Activated CD4-positive, alpha-beta T cell treated with anti-CD3 and anti-CD28 coated beads, Interleukin-2, amount 50 U/mL, for 4 hours (primary cell): ENCODE measurements around the gene CCDC78.

Experiments used
- DNase-seq, 2 experiments: peaks; one replicate each; pipeline ENCODE4 v3.0.0-alpha.2; 2020

Gene CCDC78

DNA sequence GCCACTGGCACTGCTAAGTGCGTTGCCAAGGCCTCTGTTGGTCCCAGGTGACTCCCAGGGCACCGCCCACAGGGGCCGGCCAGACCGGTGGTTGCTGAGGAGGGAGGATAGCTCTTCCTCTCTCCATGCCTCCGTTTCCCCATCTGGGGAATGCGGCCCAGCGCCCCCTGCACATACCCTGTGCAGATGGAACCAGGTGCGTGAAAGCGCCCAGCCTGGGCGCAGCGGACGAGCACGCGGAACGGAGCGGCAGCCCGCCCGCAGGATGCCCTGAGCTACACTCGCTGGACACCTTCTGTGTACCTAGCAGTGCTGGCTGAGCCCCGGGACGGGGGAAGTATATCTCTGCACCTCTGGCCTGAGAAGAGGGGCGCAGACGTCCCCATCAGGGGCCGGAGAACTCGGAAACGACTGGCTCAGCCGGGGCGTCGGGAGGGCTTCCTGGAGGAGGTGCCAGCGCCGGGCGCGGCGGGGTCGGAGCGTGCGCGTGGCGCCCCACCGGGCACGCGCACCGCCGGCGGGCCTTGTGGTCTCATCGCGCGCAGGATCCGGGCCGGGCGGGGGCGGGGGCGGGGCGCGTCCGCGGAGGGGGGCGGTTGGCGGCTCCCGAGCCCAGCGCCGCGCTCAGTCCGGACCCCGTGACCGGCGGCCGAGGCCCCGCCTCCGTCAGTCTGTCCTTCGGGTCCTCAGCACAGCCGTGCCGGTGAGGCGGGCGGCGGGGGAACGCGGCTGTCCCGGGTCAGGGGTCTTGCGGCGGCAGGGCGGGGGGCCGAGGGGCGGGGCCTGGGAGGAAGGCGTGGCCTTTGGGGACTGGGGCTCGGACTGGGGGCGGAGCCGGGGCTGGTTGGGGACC lies at the start of gene CCDC78, which contains the start of gene HAGHL:
TSS of gene CCDC78 (minus strand) at position 6 of the 853 bp plus-strand sequence. CDS start 76 bp downstream, outside the sequence.
TSS of gene HAGHL (plus strand) at position 669 of the 853 bp plus-strand sequence. CDS start 404 bp downstream, outside the sequence.
- DNase-seq: peak; percentile 39

GRCh38 chr16:775236-775796 lies 49.1 kb upstream of the CCDC78 start:
- DNase-seq: no peak

DNA sequence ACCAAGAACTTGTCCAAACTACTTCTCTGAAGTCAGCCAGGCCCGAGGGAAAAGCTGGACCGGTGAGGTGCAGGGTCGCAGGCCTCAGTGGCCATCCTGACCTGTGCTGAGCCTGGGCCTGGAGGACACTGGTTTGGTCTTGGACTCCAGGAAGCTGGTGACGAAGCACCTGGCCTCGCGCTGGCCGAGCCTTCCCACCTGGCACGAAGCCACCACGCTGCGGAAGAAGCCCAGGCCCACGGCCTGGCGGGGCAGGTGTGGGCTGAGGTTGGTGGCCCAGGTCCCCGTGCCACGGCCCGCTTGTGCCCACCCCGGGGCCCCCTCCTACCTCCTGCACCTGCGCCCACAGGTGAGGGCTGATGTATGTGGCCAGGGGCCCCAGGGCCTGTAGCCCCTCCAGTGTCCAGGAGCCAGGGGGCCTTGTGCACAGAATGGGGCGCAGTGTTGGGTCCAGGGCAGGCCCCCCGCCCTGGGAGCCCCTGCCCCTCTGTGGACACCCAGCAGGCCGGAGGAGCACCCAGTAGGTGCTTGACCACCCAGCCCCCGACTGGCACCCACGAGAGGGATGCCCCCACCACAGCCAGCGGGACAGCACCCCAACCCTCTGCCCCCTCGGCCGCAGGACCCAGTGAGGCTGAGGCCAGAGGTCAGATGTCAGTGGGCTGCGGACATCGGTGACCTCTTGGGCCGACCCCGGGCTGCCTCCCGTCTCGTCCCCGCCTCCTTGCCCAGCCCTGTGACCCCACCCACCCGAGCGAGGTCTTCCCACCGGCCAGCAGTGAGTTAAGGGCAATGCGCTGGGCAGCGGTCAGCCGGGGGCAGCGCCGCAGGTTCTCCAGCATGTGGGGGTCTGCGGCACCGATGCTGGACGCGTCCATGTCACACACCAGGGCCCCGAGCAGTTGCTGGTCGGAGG lies 48.1 kb upstream of the CCDC78 start:
- DNase-seq: no peak

- no peak for DNase-seq
These were observed 46.7 kb upstream of the CCDC78 start for GRCh38 chr16:772959-773358.

- DNase-seq: no peak
These were observed 44.2 kb upstream of the CCDC78 start for GRCh38 chr16:770411-770810.

DNA sequence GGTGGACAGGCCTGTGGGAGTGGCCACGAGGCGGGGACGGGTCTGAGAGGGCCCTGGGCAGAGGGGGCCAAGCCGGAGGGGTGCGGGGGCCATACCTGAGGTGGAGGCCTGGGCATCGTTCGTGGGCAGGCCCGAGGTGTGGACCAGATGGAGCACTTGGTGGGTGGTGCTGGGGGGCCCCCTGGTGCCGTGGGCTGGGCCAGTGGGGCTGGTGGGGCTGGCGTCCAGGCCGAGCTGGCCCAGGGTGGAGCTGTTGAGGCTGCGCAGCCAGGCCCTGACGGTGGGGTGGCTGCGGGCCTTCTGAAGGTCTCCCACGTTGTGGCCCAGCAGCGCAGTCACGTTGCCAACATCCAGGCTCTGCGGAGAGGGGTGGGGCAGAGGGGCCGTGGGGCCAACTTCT lies 43.7 kb upstream of the CCDC78 start:
- DNase-seq: no peak

DNA sequence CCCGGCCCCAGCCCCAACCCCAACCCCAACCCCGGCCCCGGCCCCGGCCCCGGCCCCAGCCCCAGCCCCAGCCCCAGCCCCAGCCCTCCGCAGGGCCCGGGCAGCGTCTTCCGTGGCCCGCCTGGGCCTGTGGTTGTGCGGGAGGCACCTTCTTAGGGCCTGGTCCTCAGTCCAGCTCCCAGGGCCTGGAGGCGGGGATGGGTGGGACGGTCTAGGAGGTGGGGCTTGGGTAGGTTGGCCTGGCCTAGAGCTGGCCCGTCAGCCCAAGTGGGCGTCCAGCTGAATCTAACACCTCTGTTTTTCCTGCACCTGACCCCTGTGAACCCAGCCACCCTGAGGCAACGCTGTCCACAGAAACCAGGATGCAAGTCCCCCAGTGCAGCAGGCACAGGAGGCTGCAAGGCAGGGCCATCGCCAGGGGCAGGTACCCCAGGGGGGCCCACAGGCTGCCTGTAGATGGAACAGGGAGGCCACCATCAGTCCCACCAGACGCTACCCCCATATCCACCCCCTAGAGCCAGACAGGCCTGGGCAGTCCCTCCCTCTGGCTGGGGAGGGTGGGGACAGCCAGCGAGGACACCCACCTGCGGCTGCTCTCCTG lies 43.0 kb upstream of the CCDC78 start:
- DNase-seq: no peak

DNA sequence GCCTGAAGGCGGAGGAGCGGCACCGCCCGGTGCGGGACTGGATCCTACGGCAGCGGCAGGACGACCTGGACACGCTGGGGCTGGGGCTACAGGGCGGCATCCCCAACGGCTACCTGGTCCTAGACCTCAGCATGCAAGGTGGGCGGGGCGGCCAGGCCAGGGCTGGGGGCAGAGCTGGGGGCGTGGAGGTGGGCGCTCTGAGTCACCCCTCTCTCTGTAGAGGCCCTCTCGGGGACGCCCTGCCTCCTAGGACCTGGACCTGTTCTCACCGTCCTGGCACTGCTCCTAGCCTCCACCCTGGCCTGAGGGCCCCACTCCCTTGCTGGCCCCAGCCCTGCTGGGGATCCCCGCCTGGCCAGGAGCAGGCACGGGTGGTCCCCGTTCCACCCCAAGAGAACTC lies 42.2 kb upstream of the CCDC78 start:
- DNase-seq: no peak

DNA sequence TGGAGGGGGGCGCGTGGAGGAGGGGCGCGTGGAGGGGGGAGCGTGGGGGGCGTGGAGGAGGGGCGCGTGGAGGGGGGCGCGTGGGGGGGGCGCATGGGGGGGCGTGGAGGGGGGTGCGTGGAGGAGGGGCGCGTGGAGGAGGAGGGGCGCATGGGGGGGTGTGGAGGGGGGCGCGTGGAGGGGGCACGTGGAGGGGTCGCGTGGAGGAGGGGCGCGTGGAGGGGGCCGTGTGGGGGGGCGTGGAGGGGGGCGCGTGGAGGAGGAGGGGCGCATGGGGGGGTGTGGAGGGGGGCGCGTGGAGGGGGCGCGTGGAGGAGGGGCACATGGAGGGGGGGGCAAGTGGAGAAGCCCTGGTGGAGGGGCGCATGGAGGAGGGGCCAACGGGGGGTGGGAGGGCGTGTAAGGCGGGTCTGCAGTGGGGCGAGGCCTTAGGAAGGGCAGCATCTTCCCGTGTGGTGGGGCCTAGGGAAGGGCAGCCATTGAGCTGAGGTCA lies 41.5 kb upstream of the CCDC78 start:
- DNase-seq: no peak

- DNase-seq: no peak
These were observed 40.8 kb upstream of the CCDC78 start for GRCh38 chr16:766820-767640.

- DNase-seq: no peak
These were observed 40.0 kb upstream of the CCDC78 start for GRCh38 chr16:766008-766819.

- DNase-seq: no peak
These were observed 39.2 kb upstream of the CCDC78 start for GRCh38 chr16:765488-765865.

- DNase-seq: no peak
These were observed 38.7 kb upstream of the CCDC78 start for GRCh38 chr16:764848-765487.

GRCh38 chr16:764184-764750 lies 38.0 kb upstream of the CCDC78 start:
- no peak for DNase-seq

DNA sequence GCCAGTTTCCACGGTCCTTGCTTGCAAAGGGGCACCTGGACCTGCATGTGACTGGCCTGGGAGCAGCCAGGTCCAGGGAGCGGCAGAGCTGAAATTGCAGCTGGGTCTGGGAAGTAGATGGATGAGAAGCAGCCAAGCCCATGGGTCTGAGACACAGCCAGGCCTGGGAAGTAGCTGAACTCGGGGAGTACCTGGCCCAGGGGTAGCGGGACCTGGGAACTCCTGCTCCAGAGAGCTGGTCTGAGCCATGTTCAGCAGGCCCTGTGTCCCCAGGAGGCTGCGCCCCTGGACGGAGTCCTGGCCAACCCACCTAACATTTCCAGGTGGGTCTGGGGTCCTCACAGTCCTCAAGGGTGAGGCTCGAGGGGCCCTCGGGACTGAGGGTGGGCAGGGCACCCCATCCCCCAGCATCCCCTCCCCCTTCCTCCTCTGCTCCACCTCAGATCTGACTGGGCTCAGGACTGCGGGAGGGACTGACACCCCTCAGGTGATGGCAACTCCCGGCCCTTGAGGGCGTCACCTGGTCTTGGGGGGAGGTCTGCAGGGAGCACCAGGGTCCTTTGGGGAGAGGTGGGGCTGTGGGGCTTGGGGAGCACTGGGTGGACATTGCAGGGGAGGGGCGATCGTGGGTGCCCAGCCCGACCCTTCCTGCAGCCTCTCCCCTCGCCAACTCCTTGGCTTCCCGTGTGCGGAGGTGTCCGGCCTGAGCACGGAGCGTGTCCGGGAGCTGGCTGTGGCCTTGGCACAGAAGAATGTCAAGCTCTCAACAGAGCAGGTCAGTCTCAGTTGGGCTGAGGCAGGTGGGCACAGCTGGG lies 37.3 kb upstream of the CCDC78 start:
- no peak for DNase-seq

DNA sequence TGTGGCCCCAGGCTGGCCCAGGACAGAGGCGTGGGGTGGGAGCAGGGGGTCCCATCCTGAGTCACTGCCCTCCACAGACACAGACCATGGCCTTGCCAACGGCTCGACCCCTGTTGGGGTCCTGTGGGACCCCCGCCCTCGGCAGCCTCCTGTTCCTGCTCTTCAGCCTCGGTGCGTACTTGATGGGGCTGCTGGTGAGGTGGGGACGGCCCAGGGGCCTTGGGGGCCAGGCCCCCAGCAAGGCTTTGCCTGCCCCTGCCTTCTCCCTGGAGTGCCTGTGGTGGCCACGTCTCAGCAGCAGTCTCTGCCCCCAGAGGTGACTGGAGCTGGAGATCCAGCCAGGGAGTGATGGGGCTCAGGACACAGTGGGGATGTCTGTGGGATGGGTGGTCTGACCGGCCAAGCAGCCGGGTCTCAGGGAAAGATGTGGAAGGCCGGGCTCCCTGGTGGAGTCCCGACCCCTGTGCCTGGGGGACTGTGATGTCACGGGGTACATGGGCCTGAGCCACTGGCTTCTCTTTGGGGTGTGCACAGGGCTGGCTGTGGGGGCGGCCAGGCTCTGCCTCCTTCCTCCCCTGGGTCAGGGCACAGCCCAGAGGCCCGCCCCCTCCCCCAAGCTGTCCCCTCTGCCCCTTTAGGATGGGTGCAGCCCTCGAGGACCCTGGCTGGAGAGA lies 36.5 kb upstream of the CCDC78 start:
- DNase-seq: no peak

DNA sequence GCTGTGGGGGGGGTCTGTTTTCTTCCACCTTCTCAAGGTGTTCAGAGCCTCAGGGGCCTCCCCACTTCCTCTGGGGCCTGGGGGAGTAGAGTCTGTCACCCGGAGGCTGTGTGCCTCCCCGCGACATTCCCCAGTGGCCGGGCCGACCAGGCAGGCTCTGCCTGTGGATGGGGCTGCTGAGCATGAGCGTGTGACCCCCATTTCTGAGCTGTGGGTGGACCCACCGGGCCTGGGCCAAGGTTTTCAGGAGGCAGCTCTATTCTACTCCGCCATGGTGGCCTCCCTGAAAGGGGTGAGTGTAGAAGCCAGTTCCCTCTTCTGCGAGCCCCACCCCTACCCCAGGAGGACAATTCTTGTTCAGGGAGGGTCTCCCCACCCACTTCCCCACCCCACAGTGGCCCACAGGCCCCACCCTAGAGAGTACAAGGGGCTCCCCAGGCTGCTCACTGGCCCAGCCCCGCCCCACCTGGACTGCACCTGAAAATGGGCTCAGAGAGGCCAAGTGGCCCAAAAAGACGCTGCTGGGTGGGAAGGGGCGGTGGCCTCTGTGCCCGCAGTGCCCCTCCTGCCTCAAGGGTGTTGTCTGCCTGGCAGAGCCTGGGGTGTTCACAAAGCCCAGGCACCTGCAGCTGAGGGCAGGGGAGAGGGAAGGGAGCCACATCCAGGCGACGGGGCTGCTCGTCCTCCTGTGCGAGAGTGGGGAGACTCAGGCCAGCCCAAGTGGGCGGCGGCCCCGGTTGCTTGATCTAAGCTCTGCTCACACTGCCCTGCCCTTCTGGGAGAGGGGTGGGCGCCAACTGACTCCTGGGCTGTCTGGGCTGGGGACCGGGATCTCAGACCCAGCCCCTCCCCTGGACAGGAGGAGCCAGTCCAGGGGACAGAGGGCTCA lies 35.6 kb upstream of the CCDC78 start:
- no peak for DNase-seq
